Activated CD4-positive, CD25-positive, alpha-beta regulatory T cell treated with anti-CD3 and anti-CD28 coated beads, Interleukin-2, amount 50 U/mL, for 24 hours (primary cell): ENCODE data around the gene TTC23.

Experiments
- ATAC-seq, 2 donors: fragments of 150-1000 bp; cut with Tn5 transposase; one replicate each; pipeline ENCODE4 v1.10.0; 2021; ENCODE audit warnings: mild to moderate bottlenecking in 1 of 2, moderate library complexity in 1 of 2

TTC23 gene

GRCh38 chr15:99163271-99164062 is 85.9 kb downstream of the TTC23 start:
- ATAC-seq, result no peak

- no peak for ATAC-seq
Measured at GRCh38 chr15:99158626-99159412, 90.6 kb downstream of the TTC23 start.

- no peak for ATAC-seq
Measured at GRCh38 chr15:99157456-99157855, 91.9 kb downstream of the TTC23 start.

- no peak for ATAC-seq
Measured at GRCh38 chr15:99155961-99156443, 93.4 kb downstream of the TTC23 start.

- no peak for ATAC-seq
Measured at GRCh38 chr15:99154271-99154670, 95.1 kb downstream of the TTC23 start.

GRCh38 chr15:99153026-99153535 is 96.3 kb downstream of the TTC23 start:
- ATAC-seq, result no peak

GRCh38 chr15:99151156-99151555 is 98.2 kb downstream of the TTC23 start:
- no peak for ATAC-seq

- ATAC-seq, result no peak
Measured at GRCh38 chr15:99149366-99149765, 100.0 kb downstream of the TTC23 start.

- ATAC-seq, result no peak
Measured at GRCh38 chr15:99148851-99149276, 100.5 kb downstream of the TTC23 start.

- no peak for ATAC-seq
Measured at GRCh38 chr15:99146661-99147060, 102.7 kb downstream of the TTC23 start.

- no peak for ATAC-seq
Measured at GRCh38 chr15:99145778-99146177, 103.6 kb downstream of the TTC23 start.

- ATAC-seq, result no peak
Measured at GRCh38 chr15:99145005-99145404, 104.4 kb downstream of the TTC23 start.

GRCh38 chr15:99143655-99144610 is 105.4 kb downstream of the TTC23 start:
- ATAC-seq, result no peak

- no peak for ATAC-seq
Measured at GRCh38 chr15:99143242-99143641, 106.1 kb downstream of the TTC23 start.

GRCh38 chr15:99142562-99142961 is 106.8 kb downstream of the TTC23 start:
- no peak for ATAC-seq

- ATAC-seq, result no peak
Measured at GRCh38 chr15:99141943-99142342, 107.4 kb downstream of the TTC23 start.

- no peak for ATAC-seq
Measured at GRCh38 chr15:99140590-99140989, 108.8 kb downstream of the TTC23 start.

- no peak for ATAC-seq
Measured at GRCh38 chr15:99139276-99139675, 110.1 kb downstream of the TTC23 start.

GRCh38 chr15:99138491-99138982 is 110.8 kb downstream of the TTC23 start:
- no peak for ATAC-seq

- no peak for ATAC-seq
Measured at GRCh38 chr15:99137877-99138276, 111.5 kb downstream of the TTC23 start.

GRCh38 chr15:99137111-99137546 is 112.3 kb downstream of the TTC23 start:
- ATAC-seq, result no peak

- ATAC-seq, result no peak
Measured at GRCh38 chr15:99135194-99135593, 114.2 kb downstream of the TTC23 start.
